Astrocyte of the spinal cord (primary cell): ENCODE results near the gene RAB1B.

Source experiments
- DNase-seq: peaks from one replicate; pipeline ENCODE4 v3.0.0; 2011; ENCODE audit warnings: low read depth, low spot score
- H3K4me3 ChIP-seq: 2 replicates; pipeline ENCODE4 v1.5.1; 2011; ENCODE audit warnings: low read depth, mild to moderate bottlenecking, low read length, moderate library complexity
- in situ Hi-C: cut with HindIII; loops from 2 replicates; pipeline ENCODE4 v1.10.0; 2017; ENCODE audit warnings: low sequenced_read_pairs
- TF ChIP-seq, protein P1 (sequence below): IDR thresholded peaks from 2 replicates; pipeline ENCODE4 v1.5.1; 2012; ENCODE audit warnings: low read depth, mild to moderate bottlenecking, low read length, inconsistent platforms

The RAB1B gene

DNA sequence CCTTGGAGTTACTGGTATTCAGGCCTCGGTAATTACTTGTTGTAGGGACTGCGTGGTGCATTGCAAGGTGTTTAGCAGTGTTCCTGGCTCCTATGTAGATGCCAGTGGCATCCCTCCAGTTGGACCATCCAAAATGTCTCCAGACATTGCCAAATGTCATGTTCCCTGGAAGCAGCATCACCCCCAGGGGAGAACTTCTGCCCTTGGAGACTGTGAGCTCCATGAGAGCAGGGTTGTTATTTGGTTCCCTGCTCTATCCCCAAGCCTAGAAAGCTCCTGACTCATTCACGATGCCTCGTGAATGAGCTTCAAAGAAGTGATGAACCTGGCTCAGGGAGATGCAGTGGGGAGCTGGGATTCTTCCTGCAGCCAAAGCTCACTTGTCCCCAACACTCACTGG lies 53.2 kb downstream of the RAB1B start:
- in situ Hi-C loops = no loop called here

DNA sequence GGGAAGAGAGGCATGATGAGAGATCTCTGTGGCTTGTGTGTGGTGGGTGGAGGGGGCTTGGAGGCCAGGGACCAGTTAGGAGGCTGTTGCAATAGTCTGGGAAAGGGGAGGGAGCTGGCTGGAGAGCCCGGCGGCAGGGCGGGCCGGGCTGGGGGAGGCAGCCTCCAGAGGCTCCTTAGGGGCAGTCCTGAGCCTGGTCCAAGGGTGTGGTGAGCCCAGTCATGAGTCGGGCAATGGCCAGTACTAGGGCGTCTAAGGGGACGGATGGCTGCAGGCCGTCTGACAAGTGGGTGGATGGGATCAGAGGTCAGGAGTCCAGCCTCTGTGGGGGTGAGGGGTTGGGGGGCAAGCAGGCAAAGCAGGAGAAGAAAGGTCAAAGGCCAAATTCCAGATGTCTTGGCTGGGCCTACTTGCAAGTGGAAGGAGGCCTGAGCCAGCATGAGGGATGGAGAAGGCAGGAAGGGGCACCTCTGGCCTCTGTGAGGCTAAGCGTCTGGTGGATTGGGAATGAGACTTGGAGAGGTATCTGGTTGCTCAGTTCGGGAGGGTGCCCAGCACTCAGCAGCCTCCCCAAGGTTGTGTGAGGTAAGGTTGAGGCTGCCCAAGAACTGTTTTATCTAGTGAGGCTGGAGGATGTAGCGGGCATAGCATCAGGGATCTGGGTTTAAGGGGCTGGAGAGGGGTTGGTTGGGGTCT lies 54.4 kb downstream of the RAB1B start:
- no peak overlapping the region for H3K4me3 ChIP-seq
- in situ Hi-C loops = no loop called here
- DNase-seq = no peak
- TF ChIP-seq, protein P1, sequence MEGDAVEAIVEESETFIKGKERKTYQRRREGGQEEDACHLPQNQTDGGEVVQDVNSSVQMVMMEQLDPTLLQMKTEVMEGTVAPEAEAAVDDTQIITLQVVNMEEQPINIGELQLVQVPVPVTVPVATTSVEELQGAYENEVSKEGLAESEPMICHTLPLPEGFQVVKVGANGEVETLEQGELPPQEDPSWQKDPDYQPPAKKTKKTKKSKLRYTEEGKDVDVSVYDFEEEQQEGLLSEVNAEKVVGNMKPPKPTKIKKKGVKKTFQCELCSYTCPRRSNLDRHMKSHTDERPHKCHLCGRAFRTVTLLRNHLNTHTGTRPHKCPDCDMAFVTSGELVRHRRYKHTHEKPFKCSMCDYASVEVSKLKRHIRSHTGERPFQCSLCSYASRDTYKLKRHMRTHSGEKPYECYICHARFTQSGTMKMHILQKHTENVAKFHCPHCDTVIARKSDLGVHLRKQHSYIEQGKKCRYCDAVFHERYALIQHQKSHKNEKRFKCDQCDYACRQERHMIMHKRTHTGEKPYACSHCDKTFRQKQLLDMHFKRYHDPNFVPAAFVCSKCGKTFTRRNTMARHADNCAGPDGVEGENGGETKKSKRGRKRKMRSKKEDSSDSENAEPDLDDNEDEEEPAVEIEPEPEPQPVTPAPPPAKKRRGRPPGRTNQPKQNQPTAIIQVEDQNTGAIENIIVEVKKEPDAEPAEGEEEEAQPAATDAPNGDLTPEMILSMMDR = no peak

More for the DNA sequence above, 53.2 kb downstream of the RAB1B start:
- TF ChIP-seq, protein P1 = no peak
- no peak for DNase-seq
- H3K4me3 ChIP-seq = no peak overlapping the region

DNA sequence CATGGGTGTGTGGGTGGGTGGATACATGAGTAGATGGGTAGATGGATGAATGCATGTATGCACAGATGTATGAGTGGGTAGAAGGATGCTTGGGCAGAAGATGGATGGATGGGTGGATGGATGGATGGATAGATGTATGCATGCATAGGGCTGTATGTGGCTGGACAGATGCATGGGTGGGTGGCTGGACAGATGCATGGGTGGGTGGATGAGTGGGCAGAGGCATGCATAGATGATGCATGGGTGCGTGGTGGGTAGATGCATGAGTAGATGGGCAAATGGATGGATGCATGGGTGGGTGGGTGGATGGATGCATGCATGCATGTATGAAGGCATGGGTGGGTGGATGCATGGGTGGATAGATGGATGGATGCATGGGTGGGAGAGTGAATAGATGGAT lies 55.2 kb downstream of the RAB1B start:
- H3K4me3 ChIP-seq = no peak overlapping the region
- in situ Hi-C loops = no loop called here
- TF ChIP-seq, protein P1 = no peak
- no peak for DNase-seq

DNA sequence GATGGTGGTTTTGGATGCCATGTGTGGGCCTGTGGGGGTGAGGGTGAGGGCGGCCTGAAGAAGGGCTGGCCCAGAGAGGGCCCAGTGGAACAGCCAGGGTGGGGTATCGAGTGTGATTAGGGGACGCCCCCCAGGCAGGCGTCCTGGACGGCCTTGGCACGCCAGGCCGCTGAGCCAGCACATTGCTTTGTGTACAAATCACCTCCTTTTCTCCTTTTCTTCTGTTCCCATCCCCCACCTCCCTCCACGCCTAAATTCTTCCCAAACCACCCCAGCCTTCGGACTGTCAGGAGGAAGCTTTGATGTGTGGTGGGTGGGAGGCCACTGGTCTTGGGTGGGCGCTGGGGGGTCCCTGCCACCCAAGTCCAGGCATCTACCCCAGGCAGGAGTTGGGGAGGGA lies 56.2 kb downstream of the RAB1B start:
- in situ Hi-C loops = no loop called here
- no peak overlapping the region for H3K4me3 ChIP-seq
- peak; percentile 40 for DNase-seq
- TF ChIP-seq, protein P1 = no peak

DNA sequence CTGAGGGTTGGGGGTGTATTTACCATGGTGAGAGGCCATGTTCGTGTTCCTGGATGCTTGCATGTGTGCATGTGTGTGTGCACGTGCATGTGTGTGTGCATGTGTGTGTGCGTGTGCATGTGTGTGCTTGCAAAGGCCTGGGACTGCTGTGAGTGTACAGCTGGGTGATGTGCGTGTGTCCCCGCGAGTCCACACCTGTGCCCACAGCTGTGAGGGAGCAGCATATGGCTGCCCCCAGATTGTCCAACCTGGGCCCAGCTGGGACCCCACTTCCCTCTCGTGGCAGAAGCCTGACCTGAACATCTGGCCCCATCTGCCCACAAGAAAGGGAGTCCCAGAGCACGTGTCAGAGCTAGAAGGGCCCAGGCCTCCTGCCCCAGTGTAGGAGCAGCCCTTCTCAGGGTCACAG lies 56.8 kb downstream of the RAB1B start:
- in situ Hi-C loops = no loop called here
- DNase-seq = no peak
- H3K4me3 ChIP-seq = no peak overlapping the region
- TF ChIP-seq, protein P1 = no peak

DNA sequence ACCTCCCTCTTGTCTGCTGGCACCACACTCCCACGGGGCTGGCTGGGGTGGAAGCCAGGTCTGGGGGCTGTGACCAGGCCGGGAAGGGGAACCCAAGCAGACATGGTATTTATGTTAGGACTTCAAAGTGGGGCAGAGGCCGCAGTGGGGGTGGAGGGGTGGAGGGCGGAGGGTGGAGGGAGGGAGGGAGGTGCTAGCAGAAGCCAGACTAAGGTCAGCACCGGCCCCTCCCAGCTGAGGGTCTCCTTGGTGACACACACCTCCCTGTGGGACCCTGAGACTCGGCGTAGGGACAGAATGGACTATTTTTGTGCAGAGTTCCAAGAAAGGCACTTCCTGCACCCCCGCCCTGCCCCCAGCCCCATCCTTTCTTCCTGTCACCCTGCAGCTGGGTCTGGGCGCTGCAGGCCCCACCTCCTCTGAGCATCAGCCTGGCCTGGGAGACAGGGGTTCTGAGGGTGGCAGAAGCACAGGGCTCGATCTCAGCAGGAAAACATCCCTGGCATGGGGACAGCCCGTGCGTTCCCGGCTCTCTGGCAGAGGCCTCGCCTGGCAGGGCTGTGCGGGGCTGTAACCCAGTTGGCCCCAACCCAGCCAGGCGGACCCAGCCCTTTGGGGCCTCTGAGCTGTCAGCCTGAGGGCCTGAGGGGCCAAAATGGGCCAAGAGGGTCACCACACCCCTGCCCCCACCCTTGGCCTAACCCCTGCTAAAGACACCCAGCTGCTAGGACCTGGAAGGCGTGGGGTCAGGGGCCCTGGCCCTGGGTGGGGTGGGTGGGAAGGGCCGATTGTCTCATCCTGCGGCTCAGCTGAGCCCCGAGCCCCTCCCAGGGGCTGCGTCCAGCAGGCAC lies 58.0 kb downstream of the RAB1B start:
- TF ChIP-seq, protein P1 = no peak
- in situ Hi-C loops = no loop called here
- H3K4me3 ChIP-seq = no peak overlapping the region
- DNase-seq = peak; percentile 37
